Right lobe of liver (tissue), 6 donors: Measurements from ENCODE around the gene SLC39A10. TPM values are rescaled to one million over a fixed set of nuclear protein-coding genes. Genes with fewer than 3 reads are reported as not detected.

Source experiments
- ATAC-seq, 4 donors: fragments of 200-7000 bp; cut with Tn5 transposase; one replicate each; pipeline ENCODE4 v1.9.1; 2020; ENCODE audit warnings: mild to moderate bottlenecking in 4 of 4, moderate library complexity in 4 of 4
- DNase-seq, 3 donors: peaks; one replicate each; pipeline ENCODE4 v3.0.0-alpha.2; 2020
- H3K27ac ChIP-seq, 3 donors: fragments of 200-600 bp; one replicate each; pipeline ENCODE4 v1.8.0; 2022
- H3K27me3 ChIP-seq, 2 donors: fragments of 200-600 bp; one replicate each; pipeline ENCODE4 v1.8.0; 2022
- H3K36me3 ChIP-seq, 4 donors: fragments of 200-600 bp; sonication (generic) in 1 of 4; one replicate each; pipeline versions ENCODE4 v1.5.1 to v1.8.0; 2017 to 2022; ENCODE audit warnings: control low read depth in 1 of 4
- H3K4me1 ChIP-seq, 4 donors: fragments of 200-600 bp; sonication (generic) in 1 of 4; one replicate each; pipeline versions ENCODE4 v1.5.1 to v1.8.0; 2017 to 2022; ENCODE audit warnings: control low read depth in 1 of 4
- H3K4me3 ChIP-seq, 3 donors: fragments of 200-600 bp; one replicate each; pipeline ENCODE4 v1.8.0; 2022
- H3K9me3 ChIP-seq, 4 donors: fragments of 200-600 bp; sonication (generic) in 1 of 4; one replicate each; pipeline versions ENCODE4 v1.5.1 to v1.8.0; 2017 to 2022; ENCODE audit warnings: control low read depth in 1 of 4
- POLR2A ChIP-seq: fragments of 450-650 bp; IDR thresholded peaks from one replicate; pipeline ENCODE4 v1.6.1; 2017; ENCODE audit warnings: antibody characterized with exemption, mild to moderate bottlenecking
- WGBS: methylation state at CpG from one replicate; pipeline ENCODE4 v1.1.6; 2018; ENCODE audit warnings: low coverage, low lambda C conversion rate; ENCODE audit not compliant: insufficient coverage; ENCODE audit errors: missing lambda C conversion rate; 5-methylcytosine and 5-hydroxymethylcytosine counted together
- intact Hi-C, 2 donors: fragments of 100-400 bp; cut with DNase I; formaldehyde crosslinking; loops; one replicate each; pipeline versions ENCODE4 v1.11.2 to v1.14.1; 2022
- long read RNA-seq: library from polyadenylated mRNA; unstranded; transcript quantifications from one replicate; pipeline ENCODE4 v2.0.0, GENCODE V29; 2019
- total RNA-seq, 6 experiments: library from RNA; depleted of rRNA in 2 of 6; stranded (reverse); fragments of >200 nt in 2 of 6; fragmentation: NEBNext Ultra II Directional in 3 of 6; extraction: Animal tissue kit (Norgen Biotek cat#: 25700) in 3 of 6; gene quantifications; one replicate each; pipeline versions ENCODE4 v1.1.0 to v1.2.4, GENCODE V29; 2016 to 2023
- TF ChIP-seq, protein P1 (sequence below), 4 donors: fragments of 200-600 bp in 3 of 4; fragments of 450-650 bp in 1 of 4; IDR thresholded peaks; one replicate each; pipeline versions ENCODE4 v1.5.1 to v1.8.0; 2016 to 2022; ENCODE audit warnings: antibody characterized with exemption in 4 of 4, mild to moderate bottlenecking in 2 of 4
- donor health status: DM: no; HTN: yes; CAD: no.
- donor health status: DM: no; HTN: no; CAD: no.
- donor health status: DM: no; HTN: no; CAD: no.
- donor health status: DM: no; HTN: yes; CAD: no.
- donor health status: DM: no; HTN: yes; CAD: no.

Gene SLC39A10, protein sequence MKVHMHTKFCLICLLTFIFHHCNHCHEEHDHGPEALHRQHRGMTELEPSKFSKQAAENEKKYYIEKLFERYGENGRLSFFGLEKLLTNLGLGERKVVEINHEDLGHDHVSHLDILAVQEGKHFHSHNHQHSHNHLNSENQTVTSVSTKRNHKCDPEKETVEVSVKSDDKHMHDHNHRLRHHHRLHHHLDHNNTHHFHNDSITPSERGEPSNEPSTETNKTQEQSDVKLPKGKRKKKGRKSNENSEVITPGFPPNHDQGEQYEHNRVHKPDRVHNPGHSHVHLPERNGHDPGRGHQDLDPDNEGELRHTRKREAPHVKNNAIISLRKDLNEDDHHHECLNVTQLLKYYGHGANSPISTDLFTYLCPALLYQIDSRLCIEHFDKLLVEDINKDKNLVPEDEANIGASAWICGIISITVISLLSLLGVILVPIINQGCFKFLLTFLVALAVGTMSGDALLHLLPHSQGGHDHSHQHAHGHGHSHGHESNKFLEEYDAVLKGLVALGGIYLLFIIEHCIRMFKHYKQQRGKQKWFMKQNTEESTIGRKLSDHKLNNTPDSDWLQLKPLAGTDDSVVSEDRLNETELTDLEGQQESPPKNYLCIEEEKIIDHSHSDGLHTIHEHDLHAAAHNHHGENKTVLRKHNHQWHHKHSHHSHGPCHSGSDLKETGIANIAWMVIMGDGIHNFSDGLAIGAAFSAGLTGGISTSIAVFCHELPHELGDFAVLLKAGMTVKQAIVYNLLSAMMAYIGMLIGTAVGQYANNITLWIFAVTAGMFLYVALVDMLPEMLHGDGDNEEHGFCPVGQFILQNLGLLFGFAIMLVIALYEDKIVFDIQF
- total RNA-seq: 1 to 10 TPM; 3.5 to 5.2 (median 4.6) TPM
- long read RNA-seq, partial matches to known transcripts: 1 of 1 reads
- long read RNA-seq, other reads (novel, unspliced or antisense): 0 of 1 reads

DNA sequence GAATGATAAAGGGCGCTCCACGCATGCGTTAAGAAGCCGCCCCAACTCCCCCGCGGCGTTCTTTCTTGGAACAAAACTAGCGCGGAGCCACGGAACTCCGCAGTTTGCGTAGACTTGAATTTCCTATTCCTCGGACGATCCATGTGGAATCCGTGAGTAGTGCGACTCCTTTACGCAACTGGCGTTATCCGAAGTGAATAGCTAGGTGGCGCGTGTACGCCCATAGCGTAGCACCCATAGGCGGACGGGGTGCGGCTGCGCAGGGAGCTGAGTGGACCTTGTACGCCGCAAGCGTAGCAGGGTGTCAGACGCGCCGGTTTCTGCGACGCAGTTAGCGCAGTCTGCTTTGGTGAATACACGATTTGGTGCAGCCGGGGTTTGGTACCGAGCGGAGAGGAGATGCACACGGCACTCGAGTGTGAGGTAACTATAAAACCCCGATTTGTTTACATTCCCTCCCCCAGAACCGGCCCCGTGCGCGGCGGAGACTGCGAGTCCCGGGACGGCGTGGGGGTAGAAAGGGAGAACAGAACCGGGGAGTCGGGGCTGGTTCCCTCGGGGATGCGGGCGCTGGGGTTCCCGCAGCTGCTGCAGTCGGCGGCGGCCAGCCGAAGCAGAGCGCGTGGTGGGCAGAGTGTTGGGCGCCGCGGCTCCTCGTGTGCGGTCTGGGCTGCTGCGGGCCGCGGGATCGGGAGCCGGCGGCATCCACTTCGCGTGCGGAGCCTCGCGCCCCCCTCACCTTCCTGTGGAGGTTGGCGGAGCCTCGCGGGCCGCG, at the start of gene SLC39A10:
Gene SLC39A10 (plus strand): TSS at position 368 of the 775 bp plus-strand sequence. CDS start 22,817 bp downstream, outside the sequence.
- H3K27ac ChIP-seq: peak within 1 kb of the TSS; percentile 98 to 99 (median 98)
- H3K36me3 ChIP-seq: no peaks in the 10 kb centered on the region
- WGBS: 0% methylated on average over 25 of the region's 85 CpGs
- DNase-seq (peak; percentile 95 to 98 (median 98)), ATAC-seq (peak; percentile 89 to 94 (median 94))
- intact Hi-C loops: no loop called here
- TF ChIP-seq POLR2A: peak; percentile 96
- TF ChIP-seq, protein P1, sequence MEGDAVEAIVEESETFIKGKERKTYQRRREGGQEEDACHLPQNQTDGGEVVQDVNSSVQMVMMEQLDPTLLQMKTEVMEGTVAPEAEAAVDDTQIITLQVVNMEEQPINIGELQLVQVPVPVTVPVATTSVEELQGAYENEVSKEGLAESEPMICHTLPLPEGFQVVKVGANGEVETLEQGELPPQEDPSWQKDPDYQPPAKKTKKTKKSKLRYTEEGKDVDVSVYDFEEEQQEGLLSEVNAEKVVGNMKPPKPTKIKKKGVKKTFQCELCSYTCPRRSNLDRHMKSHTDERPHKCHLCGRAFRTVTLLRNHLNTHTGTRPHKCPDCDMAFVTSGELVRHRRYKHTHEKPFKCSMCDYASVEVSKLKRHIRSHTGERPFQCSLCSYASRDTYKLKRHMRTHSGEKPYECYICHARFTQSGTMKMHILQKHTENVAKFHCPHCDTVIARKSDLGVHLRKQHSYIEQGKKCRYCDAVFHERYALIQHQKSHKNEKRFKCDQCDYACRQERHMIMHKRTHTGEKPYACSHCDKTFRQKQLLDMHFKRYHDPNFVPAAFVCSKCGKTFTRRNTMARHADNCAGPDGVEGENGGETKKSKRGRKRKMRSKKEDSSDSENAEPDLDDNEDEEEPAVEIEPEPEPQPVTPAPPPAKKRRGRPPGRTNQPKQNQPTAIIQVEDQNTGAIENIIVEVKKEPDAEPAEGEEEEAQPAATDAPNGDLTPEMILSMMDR (IDR thresholded peaks at IDR 0.05): no peak
- no peaks in the 10 kb centered on the region for H3K9me3 ChIP-seq
- peak within 1 kb of the TSS; percentile 86 to 92 (median 87) for H3K4me3 ChIP-seq
- no peaks in the 10 kb centered on the region for H3K27me3 ChIP-seq
- peaks cover 0 to 24% (median 7%) of the 10 kb centered on the region in 4 donors for H3K4me1 ChIP-seq

DNA sequence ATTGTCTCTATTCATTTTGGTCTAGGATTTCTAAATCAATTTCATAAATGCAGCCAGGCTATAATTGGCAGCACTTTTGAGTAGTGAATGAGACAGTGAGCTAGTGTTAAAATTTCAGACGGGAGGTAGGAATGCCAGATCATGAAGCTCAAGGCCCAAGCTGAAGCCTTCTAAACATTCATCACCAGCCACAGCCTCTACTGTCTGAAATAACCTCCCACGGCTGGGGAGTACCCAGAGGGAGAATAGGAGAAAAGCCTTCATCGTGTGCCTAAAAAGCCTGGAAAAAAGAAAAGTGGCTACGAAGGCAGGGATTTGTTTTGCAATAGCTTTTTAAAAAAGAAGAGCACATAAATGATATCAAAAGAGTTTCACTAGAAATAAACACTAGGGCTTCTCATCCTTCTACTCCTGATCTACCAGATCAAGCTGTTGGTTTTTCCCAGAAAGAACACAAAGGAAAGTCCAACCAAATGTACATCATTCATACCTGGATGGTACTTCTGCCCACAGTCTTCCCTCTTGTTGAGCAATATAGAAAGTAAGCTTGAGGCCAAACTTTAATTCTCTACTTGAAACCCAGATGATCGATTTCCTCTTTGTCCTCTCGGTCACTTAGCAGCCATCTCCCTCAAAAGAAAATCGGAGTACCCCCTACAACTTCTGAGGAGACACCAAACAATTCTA, 48.1 kb upstream of the SLC39A10 start:
- Histone ChIP-seq H3K36me3 (no peaks in the 10 kb centered on the region), H3K4me1 (no peaks in the 10 kb centered on the region), H3K4me3 (no peak overlapping the region), H3K9me3 (no peaks in the 10 kb centered on the region), H3K27ac (no peak overlapping the region), H3K27me3 (no peaks in the 10 kb centered on the region)
- TF ChIP-seq, protein P1 (IDR thresholded peaks at IDR 0.05): no peak
- no peak for TF ChIP-seq POLR2A
- intact Hi-C loops: no loop called here
- ATAC-seq (no peak), DNase-seq (no peak)
- WGBS: 51% methylated on average over 7 of the region's 7 CpGs

DNA sequence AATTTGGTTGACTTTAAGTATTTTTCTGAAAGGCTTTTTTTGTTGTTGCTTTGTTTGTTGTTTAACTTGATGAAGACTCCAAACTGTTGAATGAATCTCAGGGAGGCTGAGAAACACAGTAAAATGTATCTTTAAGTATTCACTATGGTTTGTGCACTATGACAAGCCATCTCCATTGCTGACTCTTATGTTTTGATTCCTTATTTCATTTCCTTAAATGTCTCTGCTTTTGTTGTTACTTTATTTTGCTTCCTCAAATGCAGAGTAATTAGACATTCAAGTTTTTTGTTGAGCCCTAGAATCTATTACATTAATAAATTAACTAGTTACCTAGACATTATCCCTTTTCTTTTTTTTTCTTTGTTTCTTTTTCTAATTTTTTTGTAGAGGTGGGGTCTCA, 46.3 kb upstream of the SLC39A10 start:
- H3K27me3 ChIP-seq: no peaks in the 10 kb centered on the region
- H3K4me1 ChIP-seq: no peaks in the 10 kb centered on the region
- H3K27ac ChIP-seq: no peak overlapping the region
- H3K36me3 ChIP-seq: no peaks in the 10 kb centered on the region
- intact Hi-C loops: no loop called here
- H3K9me3 ChIP-seq: no peaks in the 10 kb centered on the region
- DNase-seq: no peak
- no peak overlapping the region for H3K4me3 ChIP-seq
- peak in 2 of 4 donors; percentile 35 to 44 for ATAC-seq
- TF ChIP-seq POLR2A: no peak
- TF ChIP-seq, protein P1 (IDR thresholded peaks at IDR 0.05): no peak
